Activated CD4-positive, alpha-beta T cell treated with anti-CD3 and anti-CD28 coated beads for 1 hour (primary cell): ENCODE results near the gene UNC80.

Experiments
- DNase-seq: peaks from one replicate; pipeline ENCODE4 v3.0.0-alpha.2; 2020

The UNC80 gene

GRCh38 chr2:209808521-209808920, 36.9 kb downstream of the UNC80 start:
- no peak for DNase-seq

DNA sequence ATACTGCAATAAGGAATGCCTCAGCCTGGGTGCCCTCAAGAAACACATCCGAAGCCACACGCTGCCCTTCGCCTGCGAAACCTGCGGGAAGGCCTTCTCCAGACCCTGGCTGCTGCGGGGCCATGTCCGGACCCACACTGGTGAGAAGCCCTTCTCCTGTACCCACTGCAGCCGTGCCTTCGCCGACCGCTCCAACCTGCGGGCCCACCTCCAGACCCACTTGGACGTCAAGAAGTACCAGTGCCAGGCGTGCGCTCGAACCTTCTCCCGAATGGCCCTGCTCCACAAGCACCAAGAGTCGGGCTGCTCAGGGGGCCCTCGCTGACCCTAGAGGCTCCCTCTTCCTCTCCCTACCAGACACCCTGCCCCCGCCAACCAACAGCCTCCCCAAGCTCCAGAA, 37.6 kb downstream of the UNC80 start:
- no peak for DNase-seq

DNA sequence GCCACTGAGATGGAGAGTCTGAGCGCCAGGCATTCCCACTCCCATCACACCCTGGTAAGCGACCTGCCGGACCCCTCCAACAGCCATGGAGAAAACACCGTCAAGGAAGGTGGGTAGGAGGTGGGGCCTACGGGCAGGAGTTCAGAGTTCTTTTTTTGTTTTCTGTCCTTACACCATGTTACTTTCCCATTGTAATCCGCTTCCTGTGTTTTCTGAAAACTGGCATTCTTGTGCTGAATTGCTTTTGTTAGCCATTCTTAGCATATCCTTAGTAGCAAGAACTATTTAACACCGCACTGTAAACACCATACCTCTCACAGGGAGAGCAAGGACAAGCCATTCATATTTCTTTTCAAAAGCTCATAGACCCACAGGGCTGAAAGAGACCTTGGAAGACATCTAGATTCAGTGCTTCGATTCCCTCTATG, 46.2 kb downstream of the UNC80 start:
- no peak for DNase-seq

DNA sequence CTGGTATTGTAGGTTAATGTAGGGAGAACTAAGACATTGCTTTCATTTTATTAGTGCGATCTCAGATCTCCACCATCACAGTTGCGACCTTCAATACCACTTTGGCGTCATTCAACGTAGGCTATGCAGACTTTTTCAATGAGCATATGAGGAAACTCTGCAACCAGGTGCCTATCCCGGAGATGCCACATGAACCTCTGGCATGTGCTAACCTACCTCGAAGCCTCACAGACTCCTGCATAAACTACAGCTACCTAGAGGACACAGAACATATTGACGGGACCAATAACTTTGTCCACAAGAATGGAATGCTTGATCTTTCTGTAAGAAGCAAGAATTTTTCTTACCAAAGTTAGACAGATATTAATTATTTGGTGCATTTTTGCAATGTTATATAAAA, 47.3 kb downstream of the UNC80 start:
- no peak for DNase-seq

- no peak for DNase-seq
Observed at GRCh38 chr2:209821806-209822205, 50.2 kb downstream of the UNC80 start.

GRCh38 chr2:209823484-209823883, 51.9 kb downstream of the UNC80 start:
- no peak for DNase-seq

GRCh38 chr2:209824391-209824790, 52.8 kb downstream of the UNC80 start:
- DNase-seq = no peak

GRCh38 chr2:209830722-209831465, 59.3 kb downstream of the UNC80 start:
- DNase-seq = no peak

DNA sequence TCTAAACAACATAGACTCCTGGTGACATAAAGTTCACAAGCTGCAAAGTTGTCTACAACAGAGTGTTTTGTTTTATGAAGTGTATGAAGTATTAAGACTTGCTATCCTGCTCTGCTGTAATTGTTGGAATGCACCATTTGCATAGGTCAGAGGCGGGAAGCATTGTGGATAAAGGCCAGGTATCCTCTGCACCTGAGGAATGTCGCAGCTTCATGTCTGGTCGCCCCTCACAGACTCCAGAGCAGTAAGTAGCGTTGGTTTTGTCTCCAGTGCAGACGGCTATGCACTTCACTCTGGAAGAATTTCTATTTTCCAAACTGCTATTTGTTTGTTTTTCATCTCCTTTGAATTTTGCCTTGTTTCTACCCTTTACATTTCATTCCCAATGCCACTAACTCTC, 63.1 kb downstream of the UNC80 start:
- DNase-seq = no peak

- no peak for DNase-seq
Observed at GRCh38 chr2:209840434-209840833, 68.8 kb downstream of the UNC80 start.

DNA sequence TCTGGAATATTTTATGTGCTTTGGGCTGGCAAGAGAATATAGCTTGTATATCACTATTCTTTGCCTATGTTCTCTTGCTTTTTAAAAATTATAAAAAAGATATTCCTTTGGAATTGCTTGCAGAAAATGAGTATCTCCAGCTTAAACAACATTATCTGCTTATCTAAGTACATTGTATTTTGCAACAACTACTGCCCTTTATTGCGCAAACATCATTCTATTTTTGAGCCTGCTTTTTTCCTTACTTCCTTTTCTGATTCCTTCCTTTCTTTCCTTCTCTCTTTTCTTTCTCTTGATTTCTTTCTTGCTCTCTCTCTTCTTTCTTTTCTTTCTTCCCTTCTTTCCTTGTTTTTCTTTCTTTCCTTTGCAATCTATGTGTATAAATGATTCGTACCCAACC, 74.0 kb downstream of the UNC80 start:
- no peak for DNase-seq

- DNase-seq = no peak
Observed at GRCh38 chr2:209864716-209865295, 93.2 kb downstream of the UNC80 start.

DNA sequence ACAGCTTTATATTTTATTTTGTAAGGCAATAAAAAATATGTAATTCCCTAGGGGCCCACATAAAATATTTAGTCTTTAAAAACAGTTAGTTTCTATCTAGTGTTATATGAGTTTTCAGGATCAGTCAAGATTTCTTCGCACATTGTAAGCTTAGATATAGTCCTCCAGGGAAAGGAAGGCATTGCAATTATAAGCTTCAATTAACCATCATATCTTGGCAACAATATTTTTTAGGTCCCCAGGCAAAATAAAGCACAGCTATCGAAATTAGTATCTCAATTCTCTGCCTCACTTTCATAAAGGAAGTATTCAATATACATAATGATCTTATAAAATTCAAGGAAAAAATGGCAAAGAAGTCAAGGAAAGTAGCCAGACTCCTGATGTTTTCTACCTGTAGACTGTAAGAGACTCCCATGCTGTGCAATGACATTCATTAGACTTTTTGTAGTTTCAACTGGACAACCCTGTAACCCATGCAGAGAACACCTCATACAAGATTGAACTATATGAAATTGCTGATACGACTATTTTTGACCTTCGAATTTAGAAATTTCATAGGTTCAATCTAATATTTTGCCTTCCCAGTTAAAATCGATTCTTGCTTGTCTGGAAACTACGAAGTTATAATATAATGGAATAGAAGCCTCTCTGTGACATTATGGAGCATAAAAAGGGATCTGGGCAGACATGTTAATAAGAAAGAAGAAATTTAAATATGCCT, 96.8 kb downstream of the UNC80 start:
- no peak for DNase-seq

- DNase-seq = no peak
Observed at GRCh38 chr2:209870067-209870466, 98.4 kb downstream of the UNC80 start.

DNA sequence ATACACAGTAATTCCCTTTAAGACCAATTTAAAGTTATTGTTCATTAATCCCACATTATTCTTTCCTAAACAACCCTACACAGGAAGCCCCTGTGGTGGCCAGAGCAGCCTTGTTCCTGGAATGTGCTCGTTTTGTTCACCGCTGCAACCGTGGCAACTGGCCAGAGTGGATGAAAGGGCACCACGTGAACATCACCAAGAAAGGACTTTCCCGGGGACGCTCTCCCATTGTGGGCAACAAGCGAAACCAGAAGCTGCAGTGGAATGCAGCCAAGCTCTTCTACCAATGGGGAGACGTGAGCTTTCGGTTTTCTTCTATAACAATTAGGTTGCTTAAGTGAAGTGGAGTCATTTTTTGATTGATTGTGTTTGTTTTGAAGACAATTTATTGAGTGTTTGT, 101.0 kb downstream of the UNC80 start:
- DNase-seq = no peak

DNA sequence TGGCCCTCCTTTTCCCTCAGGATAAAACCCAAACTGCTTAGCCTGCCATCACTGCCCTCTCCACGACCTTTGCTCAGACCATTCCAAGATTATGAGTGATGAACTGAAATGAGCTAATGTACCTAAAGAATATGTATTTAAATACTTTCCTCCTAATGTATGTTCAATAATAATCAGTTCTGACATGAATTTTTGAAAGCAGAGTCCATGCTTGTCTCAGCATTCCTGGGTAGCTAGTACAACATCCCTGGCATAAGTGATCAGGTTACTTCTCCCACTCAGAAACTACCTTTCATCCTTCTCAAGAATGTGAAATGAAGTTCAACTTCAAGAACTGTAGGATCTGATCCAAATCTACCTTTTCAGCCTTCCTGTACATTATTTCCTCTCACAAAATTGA, 103.6 kb downstream of the UNC80 start:
- DNase-seq = no peak

DNA sequence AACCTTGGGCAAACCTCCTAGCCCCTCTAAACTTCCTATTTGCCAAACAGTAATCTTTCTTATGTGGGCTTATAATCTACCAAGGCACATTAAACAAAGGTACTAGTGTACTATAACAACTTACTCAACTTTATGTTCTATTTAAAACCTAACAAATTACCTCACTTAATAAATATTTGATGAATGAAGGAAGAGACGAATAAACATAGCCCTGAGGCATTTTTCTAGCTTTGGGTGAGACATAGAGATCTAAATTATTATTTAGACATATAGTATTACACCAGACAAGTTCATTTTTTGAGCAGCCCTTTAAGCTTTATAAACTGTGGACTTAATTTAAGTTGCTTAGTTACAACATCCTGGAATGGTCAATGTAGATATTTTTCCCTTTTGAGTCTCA, 104.6 kb downstream of the UNC80 start:
- no peak for DNase-seq

GRCh38 chr2:209878701-209879100, 107.1 kb downstream of the UNC80 start:
- DNase-seq = no peak

DNA sequence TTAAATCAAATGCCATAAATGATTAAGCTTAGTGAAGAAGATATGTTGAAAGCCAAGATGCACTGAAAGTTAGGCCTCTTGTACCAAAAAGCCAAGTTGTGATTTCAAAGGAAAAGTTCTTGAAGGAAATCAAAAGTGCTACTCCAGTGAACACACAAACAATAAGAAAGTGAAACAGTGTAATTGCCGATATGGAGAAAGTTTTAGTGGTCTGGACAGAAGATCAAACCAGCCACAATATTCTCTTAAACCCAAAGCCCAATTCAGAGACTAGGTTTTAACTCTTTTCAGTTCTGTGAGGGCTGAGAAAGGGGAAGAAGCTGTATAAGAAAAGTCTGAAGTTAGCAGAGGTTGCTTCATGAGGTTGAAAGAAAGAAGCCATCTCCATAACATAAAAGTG, 129.0 kb downstream of the UNC80 start:
- DNase-seq = no peak

DNA sequence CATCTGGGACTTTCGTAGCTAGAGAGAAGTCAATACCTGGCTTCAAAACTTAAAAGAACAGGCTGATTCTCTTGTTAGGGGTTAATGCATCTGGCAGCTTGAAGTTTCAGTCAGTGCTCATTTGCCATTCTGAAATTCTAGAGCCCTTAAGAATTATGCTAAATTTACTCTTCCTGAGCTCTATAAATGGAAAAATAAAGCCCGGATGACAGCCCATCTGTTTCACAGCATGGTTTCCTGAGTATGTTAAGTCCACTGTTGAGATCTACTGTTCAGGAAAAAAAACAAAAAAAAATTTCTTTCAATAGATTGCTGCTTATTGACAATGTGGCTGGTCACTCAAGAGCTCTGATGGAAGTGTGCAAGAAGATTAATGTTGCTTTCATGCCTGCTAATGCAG, 129.5 kb downstream of the UNC80 start:
- DNase-seq = no peak

GRCh38 chr2:209905691-209906090, 134.1 kb downstream of the UNC80 start:
- DNase-seq = no peak

GRCh38 chr2:209907746-209908145, 136.1 kb downstream of the UNC80 start:
- no peak for DNase-seq

DNA sequence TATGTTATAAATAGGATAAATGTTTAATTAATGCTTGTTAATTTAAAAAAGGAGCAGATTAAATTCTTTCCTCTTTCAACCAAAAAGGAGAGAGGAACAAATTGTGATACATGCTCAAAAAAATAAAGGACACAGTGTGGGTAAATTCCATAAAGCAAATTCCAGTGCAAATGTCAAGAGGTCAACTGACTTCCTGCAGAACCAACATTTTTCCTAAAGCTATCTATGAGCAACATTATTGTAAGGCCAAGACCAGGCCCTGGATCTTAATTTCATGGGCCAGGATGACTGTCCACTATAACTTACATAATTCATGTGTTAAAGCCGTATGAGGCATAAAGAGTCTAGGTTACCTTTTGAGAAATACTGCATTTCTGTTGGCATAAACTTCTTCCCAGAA, 136.9 kb downstream of the UNC80 start:
- no peak for DNase-seq

- DNase-seq = no peak
Observed at GRCh38 chr2:209911486-209911885, 139.9 kb downstream of the UNC80 start.
